ENCODE measurements around the gene LRRC61.

LRRC61 gene

GRCh38 chr7:150338166-150338829 is 15.1 kb downstream of the LRRC61 start:
- TF ChIP-seq ZNF565 (CRISPR knock-in tag; conservative IDR thresholded peaks at IDR 0.05; ENCODE audit: low read depth) = no peak
- TF ChIP-seq ESRRG (CRISPR knock-in tag; IDR thresholded peaks at IDR 0.05) = no peak
- TF ChIP-seq ARNTL (CRISPR knock-in tag; IDR thresholded peaks at IDR 0.05; ENCODE audit: borderline replicate concordance, low read depth) = no peak
- no peak for ATAC-seq

GRCh38 chr7:150339409-150339809 is 16.3 kb downstream of the LRRC61 start:
- no peak for ATAC-seq

GRCh38 chr7:150340024-150340749 is 17.0 kb downstream of the LRRC61 start:
- no peak for ATAC-seq
- TF ChIP-seq POU6F1 (CRISPR knock-in tag; IDR thresholded peaks at IDR 0.05; ENCODE audit: borderline replicate concordance, low read depth) (no peak), OSR1 (CRISPR knock-in tag; IDR thresholded peaks at IDR 0.05) (no peak), ZC3H10 (CRISPR knock-in tag; IDR thresholded peaks at IDR 0.05) (no peak), ZFP3 (CRISPR knock-in tag; IDR thresholded peaks at IDR 0.05) (no peak), ZNF565 (CRISPR knock-in tag; conservative IDR thresholded peaks at IDR 0.05; ENCODE audit: low read depth) (no peak), ZFP30 (CRISPR knock-in tag; IDR thresholded peaks at IDR 0.05) (no peak), GLIS3 (CRISPR knock-in tag; IDR thresholded peaks at IDR 0.05) (no peak), PPARA (CRISPR knock-in tag; IDR thresholded peaks at IDR 0.05; ENCODE audit: borderline replicate concordance) (no peak), CREB5 (CRISPR knock-in tag; IDR thresholded peaks at IDR 0.05; ENCODE audit: low read depth) (no peak), PATZ1 (CRISPR knock-in tag; IDR thresholded peaks at IDR 0.05; ENCODE audit: borderline replicate concordance) (no peak), RARB (CRISPR knock-in tag; IDR thresholded peaks at IDR 0.05) (no peak)

More at GRCh38 chr7:150339409-150339809, 16.3 kb downstream of the LRRC61 start:
- no peak for TF ChIP-seq GLIS3 (CRISPR knock-in tag; IDR thresholded peaks at IDR 0.05)
- TF ChIP-seq CSDC2 (CRISPR knock-in tag; IDR thresholded peaks at IDR 0.05) = no peak
- TF ChIP-seq ARNTL (CRISPR knock-in tag; IDR thresholded peaks at IDR 0.05; ENCODE audit: borderline replicate concordance, low read depth) = no peak
- TF ChIP-seq ZNF70 (CRISPR knock-in tag; IDR thresholded peaks at IDR 0.05) = no peak
- TF ChIP-seq BACH2 (CRISPR knock-in tag; IDR thresholded peaks at IDR 0.05; ENCODE audit: borderline replicate concordance) = no peak
- TF ChIP-seq ZC3H10 (CRISPR knock-in tag; IDR thresholded peaks at IDR 0.05) = no peak
- no peak for TF ChIP-seq ESRRG (CRISPR knock-in tag; IDR thresholded peaks at IDR 0.05)
- TF ChIP-seq ZFP30 (CRISPR knock-in tag; IDR thresholded peaks at IDR 0.05) = no peak
- TF ChIP-seq CSRNP3 (CRISPR knock-in tag; IDR thresholded peaks at IDR 0.05) = no peak
- no peak for TF ChIP-seq OSR1 (CRISPR knock-in tag; IDR thresholded peaks at IDR 0.05)
- TF ChIP-seq SNAI2 (CRISPR knock-in tag; IDR thresholded peaks at IDR 0.05) = no peak
- TF ChIP-seq TSHZ2 (CRISPR knock-in tag; IDR thresholded peaks at IDR 0.05) = no peak
- TF ChIP-seq ZNF565 (CRISPR knock-in tag; conservative IDR thresholded peaks at IDR 0.05; ENCODE audit: low read depth) = no peak
- TF ChIP-seq POU6F1 (CRISPR knock-in tag; IDR thresholded peaks at IDR 0.05; ENCODE audit: borderline replicate concordance, low read depth) = no peak
- TF ChIP-seq PPARA (CRISPR knock-in tag; IDR thresholded peaks at IDR 0.05; ENCODE audit: borderline replicate concordance) = no peak
- TF ChIP-seq RARB (CRISPR knock-in tag; IDR thresholded peaks at IDR 0.05) = no peak
